K562 (cell line): ENCODE results near the gene CYCS. TPM values are rescaled to one million over a fixed set of nuclear protein-coding genes. Genes with fewer than 3 reads are reported as not detected.

ENCODE experiments used
- ATAC-seq: fragments of 200-7000 bp; cut with Tn5 transposase; 3 replicates; pipeline ENCODE4 v1.9.1; 2020; ENCODE audit warnings: moderate library complexity
- BruUV-seq: library from RNA; stranded (reverse); fragments of 400-500 nt; replicated peaks from 2 replicates; lab custom pipeline; 2021; lab: Mats Ljungman, UMichigan
- CTCF ChIA-PET: fragments of 300-600 bp; formaldehyde crosslinking; extraction: SDS; loops from one replicate; lab custom pipeline; 2021; ENCODE audit warnings: low intra/inter-chr PET ratio; lab: Yijun Ruan, JAX
- POLR2A ChIA-PET: fragments of 300-600, 350-650 bp; sonication (Branson Sonifier 250); formaldehyde crosslinking; extraction: SDS; loops from one replicate; lab custom pipeline; 2021; ENCODE audit warnings: antibody characterized with exemption, inconsistent platforms; lab: Yijun Ruan, JAX
- DNase-seq, 4 experiments: peaks; one replicate each; pipeline versions ENCODE4 v3.0.0 to v3.0.0-alpha.2; 2011 to 2018; ENCODE audit warnings: low spot score in 3 of 4, mixed read lengths in 3 of 4; ENCODE audit errors: extremely low read depth in 1 of 4
- FAIRE-seq: peaks from 2 replicates; lab custom pipeline; 2011; peaks lifted over from hg19 to GRCh38; lab: Jason Lieb, UNC
- H2AFZ ChIP-seq: 2 replicates; pipeline ENCODE4 v1.6.0; 2011; ENCODE audit warnings: low read depth, low read length, control low read depth, inconsistent platforms
- H3K27ac ChIP-seq: fragments of 200-600 bp; 3 replicates; pipeline ENCODE4 v1.8.0; 2011; ENCODE audit warnings: low read depth, mild to moderate bottlenecking, control low read depth, inconsistent platforms, low read length, moderate library complexity, mixed read lengths; ENCODE audit errors: extremely low read depth
- H3K27me3 ChIP-seq, 2 experiments: fragments of 300-600 bp in 1 of 2; 2 replicates in 1 of 2; 3 replicates in 1 of 2; pipeline versions ENCODE4 v1.6.0 to v1.8.0; 2011; ENCODE audit warnings: inconsistent platforms in 2 of 2, low read length in 2 of 2, mild to moderate bottlenecking in 1 of 2, mixed read lengths in 1 of 2, moderate library complexity in 1 of 2; ENCODE audit not compliant: control insufficient read depth in 2 of 2, insufficient read depth in 2 of 2
- H3K36me3 ChIP-seq: fragments of 300-600 bp; 3 replicates; pipeline ENCODE4 v1.8.0; 2011; ENCODE audit warnings: mild to moderate bottlenecking, low read length, inconsistent platforms; ENCODE audit not compliant: control insufficient read depth, insufficient read depth
- H3K4me1 ChIP-seq, 2 experiments: fragments of 200-600 bp in 1 of 2; replicated peaks in 1 of 2; 2 replicates in 1 of 2; 3 replicates in 1 of 2; pipeline versions ENCODE4 v1.5.1 to v1.8.0; 2011; ENCODE audit warnings: inconsistent platforms in 2 of 2, low read length in 2 of 2, mild to moderate bottlenecking in 1 of 2, mixed read lengths in 1 of 2, moderate library complexity in 1 of 2; ENCODE audit not compliant: control insufficient read depth in 2 of 2, insufficient read depth in 2 of 2
- H3K4me2 ChIP-seq: 2 replicates; pipeline ENCODE4 v1.6.1; 2011; ENCODE audit warnings: low read length, control low read depth, inconsistent platforms, mixed read lengths; ENCODE audit not compliant: insufficient read depth
- H3K4me3 ChIP-seq: fragments of 200-600 bp; sonication (generic), shearing (Covaris generic); 2 replicates; pipeline ENCODE4 v1.5.1; 2016; ENCODE audit warnings: control low read depth, inconsistent platforms
- H3K79me2 ChIP-seq: fragments of 200-600 bp; 3 replicates; pipeline ENCODE4 v1.8.0; 2011; ENCODE audit warnings: low read length, inconsistent platforms; ENCODE audit not compliant: control insufficient read depth, insufficient read depth
- H3K9ac ChIP-seq, 2 experiments: 2 replicates each; pipeline versions ENCODE4 v1.6.0 to v1.6.1; 2011; ENCODE audit warnings: low read depth in 2 of 2, low read length in 2 of 2, control low read depth in 1 of 2, inconsistent platforms in 1 of 2, mild to moderate bottlenecking in 1 of 2, mixed read lengths in 1 of 2; ENCODE audit not compliant: insufficient read depth in 1 of 2
- H3K9me1 ChIP-seq: one replicate; pipeline ENCODE4 v1.6.0; 2011; ENCODE audit warnings: inconsistent platforms, mild to moderate bottlenecking, low read length, moderate library complexity; ENCODE audit not compliant: control insufficient read depth, insufficient read depth
- H3K9me3 ChIP-seq: replicated peaks from 2 replicates; pipeline ENCODE4 v1.5.1; 2011; ENCODE audit warnings: low read depth, low read length, inconsistent platforms; ENCODE audit not compliant: control insufficient read depth, insufficient read depth
- H4K20me1 ChIP-seq: replicated peaks from 2 replicates; pipeline ENCODE4 v1.6.1; 2011; ENCODE audit warnings: low read length, inconsistent platforms, mixed read lengths; ENCODE audit not compliant: control insufficient read depth, insufficient read depth
- BRD4 ChIP-seq: fragments of 200-600 bp; sonication (generic); IDR thresholded peaks from 2 replicates; pipeline ENCODE4 v1.6.1; 2017; ENCODE audit warnings: inconsistent platforms
- SIRT6 ChIP-seq: IDR thresholded peaks from one replicate; pipeline ENCODE4 v1.6.1; 2012; ENCODE audit warnings: low read depth, mild to moderate bottlenecking, control low read depth, inconsistent platforms, low read length, moderate library complexity
- ZNF3 ChIP-seq: fragments of 250-450 bp; sonication (Bioruptor Pico); IDR thresholded peaks from 2 replicates; pipeline ENCODE4 v1.5.0; 2021; ENCODE audit warnings: mild to moderate bottlenecking, moderate library complexity
- ZNF347 ChIP-seq: fragments of 450-650 bp; formaldehyde crosslinking; IDR thresholded peaks from 2 replicates; pipeline ENCODE4 v1.4.0; 2020; ENCODE audit warnings: low read depth, mild to moderate bottlenecking, moderate library complexity
- ZNF586 ChIP-seq: fragments of 450-650 bp; formaldehyde crosslinking; conservative IDR thresholded peaks from 2 replicates; pipeline ENCODE4 v1.4.0; 2020; ENCODE audit warnings: mild to moderate bottlenecking, moderate library complexity
- WGBS: fragments of 100-300 bp; shearing (Covaris generic); methylation state at CpG from one replicate; pipeline ENCODE4 v1.1.6; 2016; ENCODE audit warnings: low coverage, mixed read lengths; ENCODE audit not compliant: insufficient coverage; ENCODE audit errors: missing lambda C conversion rate; 5-methylcytosine and 5-hydroxymethylcytosine counted together
- in situ Hi-C: fragments of 300-500 bp; cut with MboI; formaldehyde crosslinking; loops from 4 replicates; pipeline ENCODE4 v1.15.0; 2018; ENCODE audit warnings: inconsistent platforms, mixed read lengths
- intact Hi-C: fragments of 100-400 bp; cut with micrococcal nuclease; formaldehyde crosslinking; loops from 2 replicates; pipeline ENCODE4 v1.14.2; 2022
- polyA plus RNA-seq, 8 experiments: library from polyadenylated mRNA; depleted of rRNA in 4 of 8; stranded (reverse) in 5 of 8; unstranded in 3 of 8; fragments of >200 nt; fragmentation: Nextera tagmentation in 2 of 8; fragmentation: Illumina TruSeq in 1 of 8; extraction: Ambion mirVana in 2 of 8; extraction: Trizol in 1 of 8; gene quantifications; 2 replicates each; pipeline versions ENCODE4 v1.2.1 to v1.2.3, GENCODE V29; 2011 to 2014; ENCODE audit warnings: inconsistent platforms in 1 of 8, missing spikeins in 1 of 8
- total RNA-seq, 7 experiments: library from RNA; depleted of rRNA in 6 of 7; stranded (reverse); fragments of >200 nt in 6 of 7; fragmentation: Illumina TruSeq in 2 of 7; extraction: Trizol in 2 of 7; gene quantifications; 2 replicates each; pipeline versions ENCODE4 v1.2.1 to v1.2.3, GENCODE V29; 2011 to 2021; ENCODE audit warnings: low replicate concordance in 1 of 7
- TF ChIP-seq, protein P1 (sequence below): fragments of 450-650 bp; IDR thresholded peaks from 2 replicates; pipeline ENCODE4 v1.7.1; 2018; ENCODE audit warnings: mild to moderate bottlenecking, low read depth; ENCODE audit not compliant: partially characterized antibody
- TF ChIP-seq, protein P2 (sequence below): fragments of 450-650 bp; formaldehyde crosslinking; IDR thresholded peaks from 2 replicates; pipeline ENCODE4 v1.4.0; 2022; ENCODE audit warnings: missing genetic modification characterization

The CYCS gene
- total and polyA plus RNA-seq, 9 of the 15 experiments (the other 6 are each of a cell fraction or from before 2014, with no cell fraction given): 206 to 1,425 (median 438) TPM

DNA sequence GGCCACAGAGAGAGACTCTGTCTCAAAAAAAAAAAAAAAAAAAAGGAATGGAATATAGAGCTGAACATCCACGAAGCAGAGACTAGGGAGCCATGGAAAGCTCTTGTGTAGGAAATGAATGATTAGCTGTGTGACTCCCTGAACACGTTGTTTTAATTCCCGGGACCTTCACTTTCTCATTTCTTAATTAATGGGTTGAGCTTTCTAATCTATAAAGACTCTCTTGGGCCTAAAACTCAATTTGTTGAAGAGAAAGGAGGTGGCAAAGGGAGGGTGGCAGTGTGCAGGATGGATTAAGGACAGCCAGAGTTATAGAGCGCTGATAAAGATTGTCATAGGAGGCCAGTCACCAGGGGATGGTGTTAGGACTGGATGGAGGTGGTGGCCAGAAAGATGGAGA lies 48.0 kb downstream of the CYCS start:
- no peaks in the 10 kb centered on the region for H4K20me1 ChIP-seq
- ATAC-seq: no peak
- H3K27ac ChIP-seq: no peak overlapping the region
- H3K9ac ChIP-seq: no peak overlapping the region
- H3K4me2 ChIP-seq: no peak overlapping the region
- BruUV-seq: no TSS peak
- ChIA-PET CTCF (no interaction called here), POLR2A (interaction anchor here (0.7 kb wide), 1 partner anchor 40 kb away, joined by 3 read pairs; no protein-coding TSS in a partner anchor)
- no peaks in the 10 kb centered on the region for H3K4me1 ChIP-seq
- H3K79me2 ChIP-seq: no peaks in the 10 kb centered on the region
- no peak for DNase-seq
- no peaks in the 10 kb centered on the region for H3K36me3 ChIP-seq
- H3K27me3 ChIP-seq: no peaks in the 10 kb centered on the region
- no peak overlapping the region for H2AFZ ChIP-seq
- TF ChIP-seq ZNF347 (CRISPR knock-in tag) (no peak), ZNF3 (CRISPR knock-in tag) (no peak), BRD4 (no peak), SIRT6 (no peak), ZNF586 (CRISPR knock-in tag) (no peak)
- TF ChIP-seq, protein P1, sequence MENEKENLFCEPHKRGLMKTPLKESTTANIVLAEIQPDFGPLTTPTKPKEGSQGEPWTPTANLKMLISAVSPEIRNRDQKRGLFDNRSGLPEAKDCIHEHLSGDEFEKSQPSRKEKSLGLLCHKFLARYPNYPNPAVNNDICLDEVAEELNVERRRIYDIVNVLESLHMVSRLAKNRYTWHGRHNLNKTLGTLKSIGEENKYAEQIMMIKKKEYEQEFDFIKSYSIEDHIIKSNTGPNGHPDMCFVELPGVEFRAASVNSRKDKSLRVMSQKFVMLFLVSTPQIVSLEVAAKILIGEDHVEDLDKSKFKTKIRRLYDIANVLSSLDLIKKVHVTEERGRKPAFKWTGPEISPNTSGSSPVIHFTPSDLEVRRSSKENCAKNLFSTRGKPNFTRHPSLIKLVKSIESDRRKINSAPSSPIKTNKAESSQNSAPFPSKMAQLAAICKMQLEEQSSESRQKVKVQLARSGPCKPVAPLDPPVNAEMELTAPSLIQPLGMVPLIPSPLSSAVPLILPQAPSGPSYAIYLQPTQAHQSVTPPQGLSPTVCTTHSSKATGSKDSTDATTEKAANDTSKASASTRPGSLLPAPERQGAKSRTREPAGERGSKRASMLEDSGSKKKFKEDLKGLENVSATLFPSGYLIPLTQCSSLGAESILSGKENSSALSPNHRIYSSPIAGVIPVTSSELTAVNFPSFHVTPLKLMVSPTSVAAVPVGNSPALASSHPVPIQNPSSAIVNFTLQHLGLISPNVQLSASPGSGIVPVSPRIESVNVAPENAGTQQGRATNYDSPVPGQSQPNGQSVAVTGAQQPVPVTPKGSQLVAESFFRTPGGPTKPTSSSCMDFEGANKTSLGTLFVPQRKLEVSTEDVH: no peak
- TF ChIP-seq, protein P2, sequence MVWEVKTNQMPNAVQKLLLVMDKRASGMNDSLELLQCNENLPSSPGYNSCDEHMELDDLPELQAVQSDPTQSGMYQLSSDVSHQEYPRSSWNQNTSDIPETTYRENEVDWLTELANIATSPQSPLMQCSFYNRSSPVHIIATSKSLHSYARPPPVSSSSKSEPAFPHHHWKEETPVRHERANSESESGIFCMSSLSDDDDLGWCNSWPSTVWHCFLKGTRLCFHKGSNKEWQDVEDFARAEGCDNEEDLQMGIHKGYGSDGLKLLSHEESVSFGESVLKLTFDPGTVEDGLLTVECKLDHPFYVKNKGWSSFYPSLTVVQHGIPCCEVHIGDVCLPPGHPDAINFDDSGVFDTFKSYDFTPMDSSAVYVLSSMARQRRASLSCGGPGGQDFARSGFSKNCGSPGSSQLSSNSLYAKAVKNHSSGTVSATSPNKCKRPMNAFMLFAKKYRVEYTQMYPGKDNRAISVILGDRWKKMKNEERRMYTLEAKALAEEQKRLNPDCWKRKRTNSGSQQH (CRISPR knock-in tag): no peak
- in situ Hi-C loops (loop anchor here (25.0 kb wide), 1 partner anchor 1515 kb away; no protein-coding TSS in a partner anchor), intact Hi-C loops (no loop called here)
- H3K9me3 ChIP-seq: no peaks in the 10 kb centered on the region
- FAIRE-seq: no peak
- 38% methylated on average over 4 of the region's 4 CpGs for WGBS
- H3K9me1 ChIP-seq: no peaks in the 10 kb centered on the region
- H3K4me3 ChIP-seq: no peak overlapping the region
